OCI-M2 (cell line): ENCODE results near the gene CPED1.
"Not testable (repeated sequence)": the region's sequence is repeated elsewhere in the genome, so short reads cannot be mapped to it uniquely, and the experiment has no call there.

Experiments
- DNase-seq: peaks from one replicate; lab custom pipeline; 2025; ENCODE audit not compliant: unreplicated experiment; lab: John Stamatoyannopoulos, UW

The CPED1 gene

GRCh38 chr7:120996333-120996987 is 7.9 kb downstream of the CPED1 start:
- no peak for DNase-seq

- no peak for DNase-seq
Measured at GRCh38 chr7:120996988-120997345, 8.5 kb downstream of the CPED1 start.

DNA sequence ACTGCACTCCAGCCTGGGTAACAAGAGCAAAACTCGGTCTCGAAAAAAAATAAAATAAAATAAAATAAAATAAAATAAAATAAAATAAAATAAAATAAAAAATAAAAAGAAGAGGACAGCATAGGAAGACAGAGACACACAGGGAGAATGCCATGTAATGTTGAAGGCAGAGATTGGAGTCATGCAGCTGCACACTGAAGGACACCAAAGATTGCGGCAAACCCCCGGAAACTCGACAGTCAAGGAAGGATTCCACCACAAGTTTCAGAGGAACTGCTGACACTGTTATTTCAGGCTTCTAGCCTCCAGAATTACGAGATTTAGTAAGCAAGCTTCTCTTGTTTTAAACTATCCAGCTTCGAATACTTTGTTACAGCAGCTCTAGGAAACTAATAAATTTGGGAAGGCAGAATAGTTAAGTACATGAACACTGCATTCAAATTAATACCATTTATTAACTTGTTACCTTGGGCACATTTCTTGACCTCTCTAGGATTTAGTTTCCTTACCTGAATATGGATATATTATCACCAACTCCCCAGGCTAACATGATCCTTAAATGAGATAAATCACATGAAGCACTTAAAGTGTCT is 9.5 kb downstream of the CPED1 start:
- no peak for DNase-seq

DNA sequence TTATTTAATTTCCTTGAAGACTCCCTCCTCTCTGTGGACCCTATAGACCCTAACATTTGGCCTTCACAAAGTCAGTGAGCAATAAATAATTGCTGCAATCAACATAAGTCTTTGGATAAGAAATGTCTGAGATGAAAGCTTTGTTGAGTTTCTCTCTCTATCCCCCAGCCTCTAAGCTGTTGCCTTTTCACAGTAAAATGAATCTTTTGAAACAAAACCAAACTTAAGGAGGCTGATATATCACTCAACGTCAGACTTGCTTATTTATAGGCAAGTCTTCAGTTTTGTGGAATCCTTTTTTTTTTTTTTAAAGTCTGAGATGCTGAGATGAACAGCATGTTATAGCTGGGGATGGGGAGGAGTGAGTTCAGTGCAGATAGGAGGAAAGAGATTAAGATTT is 10.0 kb downstream of the CPED1 start:
- no peak for DNase-seq

GRCh38 chr7:120998996-120999565 is 10.6 kb downstream of the CPED1 start:
- no peak for DNase-seq

DNA sequence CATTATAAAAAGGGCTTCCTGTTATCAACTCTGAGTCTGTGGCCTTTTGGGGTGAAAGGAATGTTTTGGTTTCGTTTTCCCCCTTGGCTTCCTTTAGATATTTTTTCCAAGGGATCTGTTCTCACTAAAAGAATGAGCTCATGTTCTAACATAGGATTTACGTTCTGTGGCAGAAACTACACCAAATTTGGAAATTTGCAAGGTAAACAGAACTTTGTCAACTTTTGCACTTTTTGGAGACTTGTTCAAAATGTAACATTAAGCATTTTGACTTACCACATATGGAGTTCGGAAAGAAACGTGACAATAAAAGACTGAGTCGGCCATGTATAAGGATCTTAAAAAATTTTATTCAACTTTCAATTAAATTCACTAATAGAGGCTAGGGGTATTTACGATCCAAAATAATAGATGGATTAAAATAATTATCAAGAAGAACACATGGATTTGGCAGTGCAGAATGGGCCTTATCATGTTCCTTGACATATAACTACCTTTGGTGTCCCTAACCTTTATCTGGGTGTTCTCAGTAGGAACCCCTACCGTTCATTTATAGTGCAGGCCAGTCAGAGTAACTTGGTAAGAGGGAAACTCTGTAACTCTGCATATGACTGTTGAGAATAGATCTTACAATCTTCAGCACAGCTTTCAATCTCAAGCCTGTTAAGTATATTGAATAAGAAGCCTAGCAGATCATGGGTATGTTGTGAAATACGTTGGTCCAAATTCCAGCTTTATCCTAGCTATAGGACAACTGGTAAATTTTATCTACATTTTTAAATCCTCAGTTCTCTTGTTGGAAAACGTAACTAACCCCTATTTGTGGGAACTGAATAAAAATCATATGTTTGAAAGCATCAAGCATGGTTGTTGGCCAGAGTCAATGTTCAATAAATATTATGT is 11.8 kb downstream of the CPED1 start:
- no peak for DNase-seq

DNA sequence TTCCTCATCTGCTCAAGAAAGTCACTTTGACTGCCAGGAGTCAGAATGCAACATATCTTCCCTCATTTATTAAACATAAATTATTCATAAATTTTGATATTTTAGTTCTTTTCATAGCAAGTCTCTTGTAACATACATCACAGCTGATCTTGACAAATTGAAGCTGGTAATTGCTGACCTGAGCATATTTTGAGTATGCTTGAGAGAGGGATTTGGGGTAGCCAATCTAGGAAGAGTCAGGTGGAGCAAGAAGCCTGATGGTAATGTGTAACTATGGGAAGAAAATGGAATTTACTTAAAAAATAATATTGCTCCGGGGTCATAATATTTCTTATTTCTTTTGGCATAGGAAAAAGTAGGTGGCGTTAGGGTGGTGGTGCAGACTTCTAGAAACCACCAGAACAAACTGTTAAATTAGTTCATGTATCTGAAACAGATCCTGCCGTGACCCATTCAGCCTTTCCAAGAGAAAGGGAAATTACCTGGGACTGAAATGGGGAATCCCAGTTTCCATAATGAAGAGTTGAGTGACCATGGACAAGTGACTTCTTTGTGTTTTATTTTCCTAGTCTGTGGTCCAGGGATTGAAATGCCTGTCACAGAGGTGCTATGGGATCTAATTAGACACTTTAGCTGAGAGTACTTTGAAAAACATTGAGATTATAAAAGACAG is 12.9 kb downstream of the CPED1 start:
- DNase-seq = no peak

DNA sequence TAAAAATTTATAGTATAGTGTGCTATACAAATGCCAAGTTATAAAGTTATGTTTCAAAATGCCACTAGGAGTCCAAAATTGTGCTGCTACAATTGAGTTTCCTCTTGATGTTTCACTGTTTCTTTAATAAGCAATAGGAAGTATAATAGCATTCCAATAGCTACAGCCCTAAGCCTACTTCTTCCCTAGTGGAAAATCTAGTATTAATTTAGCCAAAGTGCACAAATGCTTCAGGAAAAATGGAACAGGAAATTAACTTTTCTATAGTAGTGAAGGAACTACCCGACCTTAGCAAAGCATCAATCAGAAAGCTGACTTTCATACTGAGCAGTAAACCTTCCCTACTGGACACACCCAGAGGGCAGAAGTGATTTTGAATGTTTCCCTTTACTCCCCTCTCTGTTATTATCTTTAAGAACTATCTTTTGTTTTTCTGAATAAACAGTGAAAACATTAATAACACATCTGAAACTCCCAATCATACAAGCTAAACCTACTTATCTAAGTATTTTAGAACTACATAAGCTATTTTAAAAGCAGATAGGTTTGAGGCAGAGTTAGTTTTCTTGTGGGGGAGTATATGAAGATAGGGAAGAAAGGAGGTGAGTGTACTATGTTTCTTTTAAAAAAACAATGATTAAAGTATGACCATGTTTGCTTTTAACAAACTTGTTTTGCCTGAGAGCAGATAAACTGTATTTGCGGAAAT is 13.7 kb downstream of the CPED1 start:
- no peak for DNase-seq

DNA sequence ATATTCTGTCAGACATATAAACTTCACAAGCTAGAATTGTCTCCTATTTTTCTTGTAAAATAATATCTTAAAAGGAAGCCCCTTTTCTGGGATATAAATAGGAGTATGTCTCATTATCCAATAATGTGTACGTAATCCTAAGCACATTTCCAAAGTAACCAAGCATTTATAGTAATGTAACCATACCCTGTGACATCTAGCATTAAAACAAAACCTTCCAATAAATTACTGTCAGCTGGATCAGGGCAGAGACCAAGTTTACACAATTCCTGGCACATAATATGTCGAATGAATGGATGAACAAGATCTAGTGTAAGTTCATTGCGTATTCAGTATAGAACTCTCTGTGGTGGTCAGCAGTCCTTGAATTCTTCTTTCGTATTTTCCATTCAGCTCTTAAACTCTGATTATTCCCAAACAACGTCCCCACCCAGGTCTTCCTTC is 14.3 kb downstream of the CPED1 start:
- no peak for DNase-seq

DNA sequence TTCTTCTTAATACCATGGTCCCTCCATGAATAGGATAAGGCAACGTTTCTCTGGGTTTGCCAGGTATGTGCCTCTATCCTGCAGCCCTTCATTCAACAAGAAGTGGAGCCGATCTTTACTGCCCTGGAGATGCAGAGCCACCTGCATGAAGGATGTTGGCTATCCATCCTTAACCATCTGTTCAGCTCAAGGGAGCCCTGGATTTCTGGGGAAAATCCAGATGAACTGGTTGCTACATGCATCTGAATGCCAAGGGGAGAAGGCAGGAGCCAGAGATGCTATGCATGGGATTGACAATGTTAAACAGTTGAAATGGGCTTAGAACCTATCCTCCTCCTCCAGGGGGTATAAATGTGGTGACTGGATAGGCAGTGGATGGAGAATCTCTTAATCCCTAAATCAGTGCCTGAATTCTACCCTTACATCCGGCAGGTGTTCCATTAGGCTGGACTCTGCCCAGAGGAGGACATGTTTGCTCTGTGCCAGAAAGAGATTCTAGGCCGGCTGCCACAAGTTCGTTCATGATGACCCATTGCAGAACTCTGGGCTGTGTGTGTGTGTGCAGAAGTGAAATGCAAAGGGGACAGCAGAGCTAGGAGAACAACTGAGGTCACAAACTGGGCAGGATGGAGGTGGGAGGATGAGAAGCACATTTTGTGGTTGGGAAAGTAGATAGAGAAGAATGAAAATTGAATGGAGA is 15.6 kb downstream of the CPED1 start:
- DNase-seq = no peak

GRCh38 chr7:121005058-121005457 is 16.5 kb downstream of the CPED1 start:
- not testable (repeated sequence) for DNase-seq

GRCh38 chr7:121005996-121006584 is 17.6 kb downstream of the CPED1 start:
- no peak for DNase-seq

- no peak for DNase-seq
Measured at GRCh38 chr7:121006711-121007315, 18.3 kb downstream of the CPED1 start.

DNA sequence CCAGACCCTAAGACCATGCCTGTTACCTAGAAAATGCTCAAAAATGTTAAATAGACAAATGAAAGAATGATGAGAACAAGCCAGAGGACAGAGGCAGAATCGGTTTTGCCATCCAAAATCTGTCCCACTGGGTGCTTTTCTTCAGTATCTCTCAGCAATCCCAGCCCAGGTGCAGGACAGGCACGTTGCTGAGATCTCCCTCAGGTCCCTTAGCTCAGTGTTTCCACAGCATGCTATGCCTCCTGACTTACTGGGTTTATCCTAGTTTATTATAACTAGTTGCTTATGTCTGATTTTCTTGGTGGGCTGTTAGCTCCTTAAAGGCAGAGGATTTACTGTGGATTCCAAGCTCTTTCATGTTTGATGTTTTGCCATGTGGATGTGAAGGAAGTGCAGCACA is 20.3 kb downstream of the CPED1 start:
- DNase-seq = no peak

DNA sequence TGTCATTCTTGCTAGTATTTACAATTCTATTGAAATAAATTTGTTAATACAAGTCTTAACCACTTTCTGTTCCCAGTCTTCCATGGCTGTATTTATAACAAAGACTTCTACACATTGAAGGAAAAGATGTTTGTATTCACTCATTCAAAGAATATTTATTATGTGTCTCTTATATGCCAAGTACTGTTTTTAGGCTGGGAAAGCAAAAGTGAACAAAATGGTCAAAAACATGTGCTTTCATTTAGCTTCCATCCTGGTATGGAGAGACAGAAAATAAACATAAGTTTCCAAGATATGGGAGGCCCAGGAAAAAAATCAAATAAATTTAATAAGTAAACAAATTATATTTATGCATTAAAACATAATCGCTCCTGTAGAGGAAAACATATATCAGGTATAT is 22.9 kb downstream of the CPED1 start:
- DNase-seq = no peak

DNA sequence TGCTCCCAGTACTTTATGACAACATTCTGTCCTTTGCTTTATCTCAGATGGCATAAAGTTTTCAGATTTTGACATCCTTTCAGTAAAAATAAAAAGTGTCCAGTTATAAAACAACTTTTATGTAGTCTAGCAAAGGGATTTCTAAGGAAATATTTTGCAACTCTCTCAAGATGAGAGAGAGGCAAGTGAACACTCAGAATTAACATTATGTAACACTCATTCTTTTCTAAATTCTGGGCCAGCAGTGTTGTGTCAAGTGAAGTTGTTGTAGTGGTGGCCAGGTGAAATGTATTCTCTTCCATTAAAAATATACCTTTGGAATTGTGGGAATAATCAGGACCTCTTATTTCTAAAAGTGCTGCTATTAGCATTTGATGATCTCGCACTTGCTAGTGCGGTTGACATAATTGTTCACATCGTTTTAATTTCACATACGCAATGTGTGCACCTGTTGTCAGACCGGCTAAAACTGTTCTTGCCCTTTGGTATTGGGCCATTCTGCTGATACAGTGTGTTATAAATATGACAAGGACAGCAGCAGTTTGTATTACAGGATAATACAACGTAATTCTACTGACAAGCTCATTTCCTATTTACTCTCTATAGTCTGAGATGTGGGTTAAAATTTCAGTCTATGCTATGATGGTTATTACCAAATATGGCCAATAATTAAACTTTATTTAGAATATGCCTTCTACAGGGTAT is 23.8 kb downstream of the CPED1 start:
- no peak for DNase-seq

DNA sequence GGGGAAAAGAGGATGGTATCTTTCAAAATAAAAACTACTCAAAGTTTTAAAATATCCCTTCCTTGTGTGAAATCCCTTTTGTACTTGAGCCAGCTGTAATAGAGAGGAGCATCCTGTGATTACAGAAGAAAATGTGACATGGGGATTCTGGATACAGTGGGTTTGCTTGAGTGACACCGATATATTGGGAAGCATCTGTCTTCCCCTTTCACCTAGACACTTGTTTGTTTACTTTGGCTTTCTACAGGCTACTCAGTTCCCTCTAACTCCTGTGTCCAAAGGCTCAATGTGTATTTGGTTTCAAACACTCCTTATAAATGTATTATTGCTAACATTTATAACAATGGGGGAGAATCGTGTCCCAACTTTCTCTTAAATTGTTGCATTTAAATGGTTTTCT is 24.4 kb downstream of the CPED1 start:
- DNase-seq = no peak

GRCh38 chr7:121015560-121015959 is 27.0 kb downstream of the CPED1 start:
- no peak for DNase-seq

DNA sequence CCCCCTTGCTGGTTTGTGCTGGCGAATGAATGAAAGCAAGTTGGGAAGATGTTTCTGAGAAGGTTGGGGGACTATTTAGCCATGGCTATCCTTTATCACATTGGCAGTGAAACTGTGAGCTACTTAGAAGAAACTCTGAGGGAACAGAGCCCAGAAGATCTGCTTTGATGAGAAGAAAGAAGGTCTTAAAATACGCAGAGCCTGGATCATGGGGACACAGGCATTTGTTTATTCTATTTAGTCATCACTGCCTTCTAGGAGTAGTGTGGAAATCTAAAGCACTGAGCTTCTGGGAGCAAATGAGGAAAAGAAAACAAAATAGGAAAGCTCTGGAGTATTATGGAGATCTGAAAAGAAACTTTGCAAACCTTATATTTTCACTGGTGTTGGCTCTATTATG is 28.5 kb downstream of the CPED1 start:
- DNase-seq = no peak
